ENCODE measurements around the gene NCEH1.

The NCEH1 gene

DNA sequence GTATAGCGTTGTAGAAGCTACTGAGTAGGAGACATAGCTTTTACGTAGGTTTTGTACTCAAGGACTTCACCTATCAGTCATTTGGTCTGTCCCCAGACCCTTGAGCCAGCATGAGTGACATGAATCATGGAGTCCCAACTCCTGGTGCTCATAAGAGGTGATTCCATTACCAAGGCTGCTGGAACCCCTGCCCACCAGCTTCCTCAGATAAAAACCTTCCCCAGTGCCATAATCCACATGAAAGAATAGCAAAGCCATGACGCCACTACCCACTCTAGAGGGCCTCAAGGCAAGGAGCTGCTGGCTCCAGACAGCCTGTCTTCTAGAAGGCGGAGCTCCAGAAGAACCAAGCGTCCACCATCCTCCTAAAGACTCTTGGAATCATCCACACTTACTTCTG, 69.6 kb downstream of the NCEH1 start:
- TF ChIP-seq, protein P1, sequence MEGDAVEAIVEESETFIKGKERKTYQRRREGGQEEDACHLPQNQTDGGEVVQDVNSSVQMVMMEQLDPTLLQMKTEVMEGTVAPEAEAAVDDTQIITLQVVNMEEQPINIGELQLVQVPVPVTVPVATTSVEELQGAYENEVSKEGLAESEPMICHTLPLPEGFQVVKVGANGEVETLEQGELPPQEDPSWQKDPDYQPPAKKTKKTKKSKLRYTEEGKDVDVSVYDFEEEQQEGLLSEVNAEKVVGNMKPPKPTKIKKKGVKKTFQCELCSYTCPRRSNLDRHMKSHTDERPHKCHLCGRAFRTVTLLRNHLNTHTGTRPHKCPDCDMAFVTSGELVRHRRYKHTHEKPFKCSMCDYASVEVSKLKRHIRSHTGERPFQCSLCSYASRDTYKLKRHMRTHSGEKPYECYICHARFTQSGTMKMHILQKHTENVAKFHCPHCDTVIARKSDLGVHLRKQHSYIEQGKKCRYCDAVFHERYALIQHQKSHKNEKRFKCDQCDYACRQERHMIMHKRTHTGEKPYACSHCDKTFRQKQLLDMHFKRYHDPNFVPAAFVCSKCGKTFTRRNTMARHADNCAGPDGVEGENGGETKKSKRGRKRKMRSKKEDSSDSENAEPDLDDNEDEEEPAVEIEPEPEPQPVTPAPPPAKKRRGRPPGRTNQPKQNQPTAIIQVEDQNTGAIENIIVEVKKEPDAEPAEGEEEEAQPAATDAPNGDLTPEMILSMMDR (IDR thresholded peaks at IDR 0.05; ENCODE audit: borderline replicate concordance, control extremely low read depth, extremely low read depth, insufficient read depth, missing control alignments), result no peak
- in situ Hi-C loops (cut with MboI; ENCODE audit: low sequenced_read_pairs, unreplicated experiment), result no loop called here
- DNase-seq (ENCODE audit: low spot score), result no peak

DNA sequence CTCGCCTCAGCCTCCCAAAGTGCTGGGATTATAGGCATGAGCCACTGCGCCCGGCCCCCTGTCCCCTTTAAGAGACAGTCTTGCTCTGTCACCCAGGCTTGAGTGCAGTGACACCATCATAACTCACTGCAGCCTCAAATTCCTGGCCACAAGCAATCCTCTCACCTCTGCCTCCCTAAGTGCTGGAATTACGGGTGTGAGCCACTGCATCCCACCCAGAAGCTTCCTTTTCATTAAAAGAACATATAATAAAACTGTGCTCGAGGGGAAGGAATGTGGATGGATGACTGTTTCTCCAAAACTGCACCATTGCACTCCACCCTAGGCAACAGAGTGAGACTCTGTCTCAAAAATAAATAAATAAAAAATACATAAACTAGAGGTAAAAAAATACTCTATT, 70.1 kb downstream of the NCEH1 start:
- no peak for DNase-seq (ENCODE audit: low spot score)
- TF ChIP-seq, protein P1 (IDR thresholded peaks at IDR 0.05; ENCODE audit: borderline replicate concordance, control extremely low read depth, extremely low read depth, insufficient read depth, missing control alignments), result no peak
- in situ Hi-C loops (cut with MboI; ENCODE audit: low sequenced_read_pairs, unreplicated experiment), result no loop called here

DNA sequence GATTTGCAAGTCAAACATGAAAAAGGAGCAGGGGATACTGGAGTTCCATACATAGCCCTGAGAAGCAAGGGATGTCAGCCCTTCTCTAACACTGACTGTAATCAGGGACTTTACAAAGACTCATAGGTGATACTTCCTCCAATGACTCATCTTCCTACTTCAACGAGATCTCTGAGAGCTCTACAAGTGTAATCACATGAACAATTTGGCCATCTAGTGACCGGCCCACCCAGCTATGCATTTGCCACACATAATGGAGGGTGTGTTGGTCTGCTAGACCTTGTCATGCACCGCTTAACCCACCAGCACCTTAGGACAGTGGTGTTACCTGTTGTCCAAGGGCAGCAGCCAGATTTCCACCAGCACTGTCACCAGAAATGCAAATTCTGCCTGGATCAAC, 75.3 kb downstream of the NCEH1 start:
- peak; percentile 70 for DNase-seq (ENCODE audit: low spot score)
- TF ChIP-seq, protein P1 (IDR thresholded peaks at IDR 0.05; ENCODE audit: borderline replicate concordance, control extremely low read depth, extremely low read depth, insufficient read depth, missing control alignments), result no peak
- in situ Hi-C loops (cut with MboI; ENCODE audit: low sequenced_read_pairs, unreplicated experiment), result no loop called here

DNA sequence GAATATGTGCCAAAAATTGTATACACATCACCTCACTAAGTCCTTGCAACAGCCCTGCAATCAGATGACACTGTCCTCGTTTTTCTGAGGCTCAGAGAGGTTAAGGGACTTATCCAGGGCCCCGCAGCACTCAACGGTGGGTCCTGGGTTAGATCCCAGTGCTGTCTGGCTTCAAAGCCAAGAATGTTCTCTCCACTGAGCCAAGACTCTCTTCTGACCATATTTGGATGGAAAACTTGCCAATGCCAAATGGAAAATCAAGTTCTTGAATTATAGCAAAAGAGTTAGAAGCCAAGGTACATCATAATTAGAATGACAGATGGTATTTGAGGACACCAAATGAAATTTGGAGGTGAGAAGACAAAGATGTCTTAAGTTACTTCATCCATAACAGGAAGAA, 75.9 kb downstream of the NCEH1 start:
- DNase-seq (ENCODE audit: low spot score), result no peak
- in situ Hi-C loops (cut with MboI; ENCODE audit: low sequenced_read_pairs, unreplicated experiment), result no loop called here
- TF ChIP-seq, protein P1 (IDR thresholded peaks at IDR 0.05; ENCODE audit: borderline replicate concordance, control extremely low read depth, extremely low read depth, insufficient read depth, missing control alignments), result no peak

DNA sequence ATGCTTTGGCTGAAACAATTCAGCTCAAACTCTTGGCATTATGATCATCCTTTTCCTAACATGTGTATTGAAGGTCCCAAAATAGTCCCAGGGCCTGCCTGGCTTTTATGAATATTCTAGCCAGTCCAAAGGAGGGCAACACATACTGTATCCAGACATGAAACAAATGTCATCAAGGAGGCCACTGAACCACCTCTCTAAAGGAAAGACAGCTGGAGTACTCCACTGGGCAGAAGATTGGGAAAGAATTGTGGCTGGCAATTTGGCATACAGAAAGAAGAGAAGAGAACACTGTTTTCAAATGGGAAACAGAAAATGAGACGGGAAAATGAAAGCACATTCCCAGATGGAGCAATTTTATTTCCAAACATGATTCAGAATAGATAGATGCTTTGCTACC, 80.6 kb downstream of the NCEH1 start:
- in situ Hi-C loops (cut with MboI; ENCODE audit: low sequenced_read_pairs, unreplicated experiment), result no loop called here
- no peak for DNase-seq (ENCODE audit: low spot score)
- TF ChIP-seq, protein P1 (IDR thresholded peaks at IDR 0.05; ENCODE audit: borderline replicate concordance, control extremely low read depth, extremely low read depth, insufficient read depth, missing control alignments), result no peak

DNA sequence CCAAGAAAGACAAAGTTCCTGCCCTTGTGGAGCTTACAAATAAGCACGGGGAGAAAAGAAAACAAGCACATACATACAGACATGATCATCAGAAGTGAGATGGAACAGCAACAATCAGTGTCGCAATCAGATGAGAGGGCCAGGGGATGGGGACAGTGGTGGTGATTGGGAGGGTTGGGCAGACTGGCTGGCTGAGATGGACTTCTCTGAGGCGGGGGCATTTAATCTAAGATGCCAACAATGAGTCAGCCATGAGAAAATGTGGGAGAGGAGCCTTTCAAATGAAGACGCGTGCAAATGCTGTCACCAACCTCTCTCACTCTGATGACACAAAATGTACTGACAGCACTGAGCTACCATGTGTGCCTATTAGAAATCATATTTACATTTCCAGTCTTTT, 81.4 kb downstream of the NCEH1 start:
- no peak for DNase-seq (ENCODE audit: low spot score)
- TF ChIP-seq, protein P1 (IDR thresholded peaks at IDR 0.05; ENCODE audit: borderline replicate concordance, control extremely low read depth, extremely low read depth, insufficient read depth, missing control alignments), result no peak
- in situ Hi-C loops (cut with MboI; ENCODE audit: low sequenced_read_pairs, unreplicated experiment), result no loop called here

Data from GM13976 (cell line).